ENCODE results near the gene IGFBP7.

IGFBP7 gene

DNA sequence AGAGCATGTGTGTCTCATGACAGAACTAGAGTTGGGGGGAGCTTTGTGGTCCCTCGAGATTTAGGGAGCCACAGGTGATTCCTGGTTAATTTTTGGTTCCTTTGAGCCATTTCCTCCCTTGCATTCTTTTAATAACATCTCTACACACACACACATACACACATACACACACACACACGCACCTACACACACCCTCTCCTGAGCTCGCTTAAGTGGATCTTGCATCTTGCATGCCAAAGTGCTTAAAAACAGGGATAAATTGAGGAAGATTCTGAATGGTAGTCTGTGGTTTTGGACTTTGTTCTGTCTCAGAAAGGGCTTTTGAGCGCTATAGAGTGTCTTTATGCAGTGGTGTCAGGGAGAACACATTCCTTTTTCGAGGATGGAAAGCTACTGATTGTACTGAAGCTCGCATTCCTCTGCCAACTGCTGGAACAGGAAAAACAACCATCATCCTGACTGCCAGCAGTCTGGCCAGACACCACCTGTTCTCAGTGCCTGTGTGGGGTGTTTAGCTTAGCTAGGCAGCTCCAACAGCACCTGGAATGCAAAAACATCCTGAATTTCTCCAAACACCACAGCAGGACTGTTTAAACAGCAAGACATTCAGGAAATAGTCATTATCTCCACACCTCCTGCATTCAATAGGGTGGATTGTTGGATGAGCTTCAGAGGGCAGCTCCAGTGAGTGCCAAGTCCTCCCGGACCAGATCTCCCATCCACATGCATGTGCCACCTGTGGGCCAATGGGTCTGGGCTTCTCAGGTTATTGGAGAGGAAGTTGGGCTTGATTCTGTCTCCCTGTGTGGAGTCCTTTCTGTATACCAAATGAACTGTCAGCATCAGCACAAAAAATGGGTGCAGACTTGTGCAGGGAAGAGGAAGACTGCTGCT lies 21.9 kb upstream of the IGFBP7 start:
- Histone ChIP-seq H3K4me3 (ENCODE audit: low read depth, low read length) (no peak overlapping the region), H3K36me3 (ENCODE audit: insufficient read depth, low read length) (no peaks in the 10 kb centered on the region), H3K27me3 (ENCODE audit: insufficient read depth, low read length) (no peaks in the 10 kb centered on the region), H3K79me2 (ENCODE audit: control insufficient read depth, insufficient read depth, low read length, unreplicated experiment) (no peaks in the 10 kb centered on the region), H2AFZ (ENCODE audit: low read length, unreplicated experiment) (no peak overlapping the region), H3K27ac (ENCODE audit: low read depth, low read length) (no peak overlapping the region), H3K4me1 (ENCODE audit: control insufficient read depth, insufficient read depth, low read length, unreplicated experiment) (peaks cover 14% of the 10 kb centered on the region)

DNA sequence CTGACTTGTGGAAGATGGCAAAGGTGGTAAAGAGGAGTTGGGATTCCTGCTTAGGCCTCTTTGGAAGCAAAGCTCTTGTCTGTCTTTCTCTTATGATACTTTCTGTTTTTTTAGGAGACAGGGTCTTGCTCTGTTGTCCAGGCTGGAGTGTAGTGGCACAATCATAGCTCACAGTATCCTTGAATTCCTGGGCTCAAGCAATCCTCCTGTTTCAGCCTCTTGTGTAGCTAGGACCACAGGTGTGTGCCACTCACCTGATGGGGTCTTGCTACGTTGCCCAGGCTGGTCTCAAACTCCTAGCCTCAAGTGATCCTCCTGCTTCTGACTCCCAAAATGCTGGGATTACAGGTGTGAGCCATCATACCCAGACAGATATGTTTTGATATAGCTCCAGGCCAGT lies 19.3 kb upstream of the IGFBP7 start:
- no peak overlapping the region for H2AFZ ChIP-seq (ENCODE audit: low read length, unreplicated experiment)
- H3K79me2 ChIP-seq (ENCODE audit: control insufficient read depth, insufficient read depth, low read length, unreplicated experiment), result no peaks in the 10 kb centered on the region
- no peak overlapping the region for H3K4me3 ChIP-seq (ENCODE audit: low read depth, low read length)
- peaks cover 6% of the 10 kb centered on the region for H3K4me1 ChIP-seq (ENCODE audit: control insufficient read depth, insufficient read depth, low read length, unreplicated experiment)
- H3K36me3 ChIP-seq (ENCODE audit: insufficient read depth, low read length), result no peaks in the 10 kb centered on the region
- no peak overlapping the region for H3K27ac ChIP-seq (ENCODE audit: low read depth, low read length)
- no peaks in the 10 kb centered on the region for H3K27me3 ChIP-seq (ENCODE audit: insufficient read depth, low read length)

DNA sequence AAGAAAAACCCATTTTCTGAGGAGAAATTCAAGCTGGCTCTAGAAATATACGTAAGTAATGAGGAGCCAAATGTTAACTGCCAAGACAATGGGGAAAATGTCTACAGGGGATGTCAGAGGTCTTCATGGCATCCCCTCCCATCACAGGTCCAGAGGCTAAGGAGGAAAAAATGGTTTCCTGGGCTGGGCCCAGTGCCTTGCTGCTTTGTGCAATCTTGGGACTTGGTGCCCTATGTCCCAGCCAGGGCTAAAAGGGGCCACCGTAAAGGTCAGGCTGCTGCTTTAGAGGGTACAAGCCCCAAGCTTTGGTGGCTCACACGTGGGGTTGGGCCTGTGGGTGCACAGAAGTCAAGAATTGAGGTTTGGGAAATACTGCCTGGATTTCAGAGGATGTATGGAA lies 17.2 kb upstream of the IGFBP7 start:
- H3K79me2 ChIP-seq (ENCODE audit: control insufficient read depth, insufficient read depth, low read length, unreplicated experiment), result no peaks in the 10 kb centered on the region
- no peaks in the 10 kb centered on the region for H3K27me3 ChIP-seq (ENCODE audit: insufficient read depth, low read length)
- no peaks in the 10 kb centered on the region for H3K36me3 ChIP-seq (ENCODE audit: insufficient read depth, low read length)
- no peak overlapping the region for H3K4me3 ChIP-seq (ENCODE audit: low read depth, low read length)
- H3K27ac ChIP-seq (ENCODE audit: low read depth, low read length), result no peak overlapping the region
- no peak overlapping the region for H2AFZ ChIP-seq (ENCODE audit: low read length, unreplicated experiment)
- H3K4me1 ChIP-seq (ENCODE audit: control insufficient read depth, insufficient read depth, low read length, unreplicated experiment), result no peaks in the 10 kb centered on the region

DNA sequence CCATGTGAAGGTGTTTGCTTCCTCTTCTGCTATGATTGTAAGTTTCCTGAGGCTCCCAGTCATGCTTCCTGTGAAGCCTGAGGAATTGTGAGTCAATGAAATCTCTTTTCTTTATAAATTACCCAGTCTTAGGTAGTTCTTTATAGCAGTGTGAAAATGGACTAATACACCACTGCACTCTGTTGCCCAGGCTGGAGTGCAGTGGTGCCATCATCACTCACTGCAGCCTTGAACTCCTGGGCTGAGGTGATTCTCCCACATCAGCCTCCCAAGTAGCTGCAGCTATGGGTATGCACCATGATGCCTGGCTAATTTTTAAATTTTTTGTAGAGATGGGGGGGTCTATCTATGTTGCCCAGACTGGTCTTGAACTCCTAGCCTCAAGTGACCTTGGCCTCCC lies 15.8 kb upstream of the IGFBP7 start:
- H3K4me1 ChIP-seq (ENCODE audit: control insufficient read depth, insufficient read depth, low read length, unreplicated experiment), result no peaks in the 10 kb centered on the region
- H3K27me3 ChIP-seq (ENCODE audit: insufficient read depth, low read length), result no peaks in the 10 kb centered on the region
- H3K4me3 ChIP-seq (ENCODE audit: low read depth, low read length), result no peak overlapping the region
- H3K36me3 ChIP-seq (ENCODE audit: insufficient read depth, low read length), result no peaks in the 10 kb centered on the region
- no peaks in the 10 kb centered on the region for H3K79me2 ChIP-seq (ENCODE audit: control insufficient read depth, insufficient read depth, low read length, unreplicated experiment)
- H3K27ac ChIP-seq (ENCODE audit: low read depth, low read length), result no peak overlapping the region
- H2AFZ ChIP-seq (ENCODE audit: low read length, unreplicated experiment), result no peak overlapping the region

DNA sequence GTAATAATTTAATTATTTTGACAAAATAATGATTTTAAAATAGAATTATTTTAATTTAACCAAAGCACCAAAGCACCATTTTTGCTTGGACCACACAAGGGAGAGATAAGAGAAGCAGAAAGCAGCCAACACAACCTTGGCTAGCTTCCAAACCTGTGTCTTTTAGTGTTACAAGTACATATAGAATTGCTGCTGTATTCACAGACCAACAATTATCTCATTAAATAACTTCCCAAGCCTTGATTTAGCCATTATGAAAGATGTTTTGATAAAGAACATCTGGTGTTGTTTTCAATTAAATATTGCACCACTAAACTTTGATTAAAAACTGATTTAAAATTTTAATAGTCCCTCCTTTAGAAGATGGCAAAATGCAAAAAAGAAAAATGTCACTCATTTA lies 14.0 kb upstream of the IGFBP7 start:
- Histone ChIP-seq H3K27ac (ENCODE audit: low read depth, low read length) (no peak overlapping the region), H3K36me3 (ENCODE audit: insufficient read depth, low read length) (no peaks in the 10 kb centered on the region), H3K4me3 (ENCODE audit: low read depth, low read length) (no peak overlapping the region), H3K27me3 (ENCODE audit: insufficient read depth, low read length) (no peaks in the 10 kb centered on the region), H2AFZ (ENCODE audit: low read length, unreplicated experiment) (no peak overlapping the region), H3K79me2 (ENCODE audit: control insufficient read depth, insufficient read depth, low read length, unreplicated experiment) (no peaks in the 10 kb centered on the region), H3K4me1 (ENCODE audit: control insufficient read depth, insufficient read depth, low read length, unreplicated experiment) (peaks cover 6% of the 10 kb centered on the region)

DNA sequence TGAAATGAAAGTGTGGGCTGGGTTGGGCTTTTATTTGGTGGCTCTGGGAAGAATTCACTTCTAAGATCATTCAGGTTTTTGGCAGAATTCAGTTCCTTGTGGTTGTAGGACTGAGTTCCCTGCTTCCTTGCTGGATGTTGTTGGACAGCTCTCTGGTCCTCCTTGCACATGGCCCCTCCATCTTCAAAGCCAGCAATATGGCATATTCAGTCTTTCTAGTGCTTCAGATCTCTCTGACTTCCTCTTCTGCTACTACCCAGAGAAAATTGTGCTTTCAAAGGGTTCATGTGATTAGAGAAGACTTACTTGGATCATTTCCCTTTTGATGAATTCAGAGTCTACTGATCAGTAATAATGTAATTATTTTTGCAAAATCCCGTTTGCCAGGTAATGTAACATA lies 12.8 kb upstream of the IGFBP7 start:
- Histone ChIP-seq H3K27ac (ENCODE audit: low read depth, low read length) (no peak overlapping the region), H3K79me2 (ENCODE audit: control insufficient read depth, insufficient read depth, low read length, unreplicated experiment) (no peaks in the 10 kb centered on the region), H3K4me3 (ENCODE audit: low read depth, low read length) (no peak overlapping the region), H3K27me3 (ENCODE audit: insufficient read depth, low read length) (no peaks in the 10 kb centered on the region), H3K36me3 (ENCODE audit: insufficient read depth, low read length) (no peaks in the 10 kb centered on the region), H2AFZ (ENCODE audit: low read length, unreplicated experiment) (no peak overlapping the region), H3K4me1 (ENCODE audit: control insufficient read depth, insufficient read depth, low read length, unreplicated experiment) (peaks cover 16% of the 10 kb centered on the region)

DNA sequence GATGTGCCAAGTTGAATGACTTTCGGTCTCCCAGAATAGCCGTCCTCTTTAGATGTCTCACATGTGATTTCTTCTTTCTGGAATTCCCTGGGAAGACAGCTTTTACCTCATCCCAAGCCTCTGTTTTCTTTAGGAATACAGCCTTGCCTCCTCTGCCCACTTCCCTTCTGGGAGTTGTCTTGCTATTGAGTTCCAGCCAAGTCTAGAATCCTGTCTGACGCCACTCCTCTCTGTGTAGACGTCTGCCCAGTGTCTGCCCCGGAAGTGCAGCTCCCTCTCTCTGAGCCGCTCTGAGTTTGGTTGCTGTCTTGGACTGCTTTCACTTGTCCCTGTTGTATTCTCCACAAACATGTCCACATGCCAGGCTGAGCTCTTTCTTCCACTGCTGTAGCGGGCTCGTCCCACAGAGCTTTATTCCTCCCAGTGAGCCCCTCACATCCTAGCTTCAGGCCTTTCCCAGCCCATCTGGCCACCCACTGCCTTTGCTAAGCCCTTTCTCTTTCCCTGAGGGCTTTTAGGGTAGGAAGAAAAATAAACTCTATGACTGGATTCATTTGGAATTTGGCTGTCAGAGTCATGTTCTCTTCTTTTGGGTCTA lies 9.0 kb upstream of the IGFBP7 start:
- peak overlapping the region; percentile 59 for H2AFZ ChIP-seq (ENCODE audit: low read length, unreplicated experiment)

DNA sequence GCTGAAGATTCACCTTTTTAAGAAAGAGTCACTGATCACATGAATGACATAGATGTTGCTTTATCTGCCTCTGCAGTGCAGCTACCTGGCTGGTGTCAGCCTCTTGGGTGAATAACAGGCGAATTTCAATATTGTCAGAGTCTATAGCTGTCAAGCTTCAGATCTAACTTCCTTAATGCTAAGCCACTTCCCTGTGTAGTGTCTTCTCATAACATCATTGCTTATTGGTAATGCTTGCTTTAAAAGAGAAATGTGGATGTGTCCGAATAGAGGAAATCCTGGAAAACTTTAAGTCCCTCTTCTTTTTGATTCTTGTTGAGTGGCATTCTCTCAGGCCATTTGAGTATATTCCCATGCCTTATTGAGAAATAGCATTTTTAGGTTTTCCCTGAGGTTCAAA lies 7.3 kb upstream of the IGFBP7 start:
- Histone ChIP-seq H3K27ac (ENCODE audit: low read depth, low read length) (no peak overlapping the region), H3K79me2 (ENCODE audit: control insufficient read depth, insufficient read depth, low read length, unreplicated experiment) (no peaks in the 10 kb centered on the region), H3K4me1 (ENCODE audit: control insufficient read depth, insufficient read depth, low read length, unreplicated experiment) (peaks cover 30% of the 10 kb centered on the region), H3K27me3 (ENCODE audit: insufficient read depth, low read length) (no peaks in the 10 kb centered on the region), H2AFZ (ENCODE audit: low read length, unreplicated experiment) (no peak overlapping the region), H3K36me3 (ENCODE audit: insufficient read depth, low read length) (no peaks in the 10 kb centered on the region), H3K4me3 (ENCODE audit: low read depth, low read length) (no peak overlapping the region)

More for the DNA sequence above, 9.0 kb upstream of the IGFBP7 start:
- H3K79me2 ChIP-seq (ENCODE audit: control insufficient read depth, insufficient read depth, low read length, unreplicated experiment), result no peaks in the 10 kb centered on the region
- H3K4me3 ChIP-seq (ENCODE audit: low read depth, low read length), result peak overlapping the region; percentile 56
- peak overlapping the region; percentile 82 for H3K27ac ChIP-seq (ENCODE audit: low read depth, low read length)
- H3K36me3 ChIP-seq (ENCODE audit: insufficient read depth, low read length), result no peaks in the 10 kb centered on the region
- H3K27me3 ChIP-seq (ENCODE audit: insufficient read depth, low read length), result no peaks in the 10 kb centered on the region
- peaks cover 30% of the 10 kb centered on the region for H3K4me1 ChIP-seq (ENCODE audit: control insufficient read depth, insufficient read depth, low read length, unreplicated experiment)

DNA sequence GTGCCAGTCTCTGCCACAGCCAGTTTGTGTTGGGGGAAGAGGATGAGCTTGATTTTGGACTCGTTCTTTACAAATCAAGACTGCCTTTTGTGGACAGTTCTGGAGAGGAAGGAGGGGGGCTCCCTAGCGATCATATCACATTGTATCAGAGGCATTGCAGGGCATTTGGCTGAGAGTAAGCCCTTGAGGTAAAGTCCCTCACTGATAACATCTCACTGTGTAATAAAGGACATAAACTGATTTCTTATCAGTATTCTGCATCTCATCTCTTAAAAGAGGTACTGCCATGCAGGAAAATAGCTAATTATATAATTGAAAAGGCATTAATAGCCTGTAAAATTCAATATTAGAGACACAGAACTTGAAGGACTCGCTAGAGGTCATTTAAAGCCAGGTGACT lies 6.1 kb upstream of the IGFBP7 start:
- Histone ChIP-seq H2AFZ (ENCODE audit: low read length, unreplicated experiment) (no peak overlapping the region), H3K79me2 (ENCODE audit: control insufficient read depth, insufficient read depth, low read length, unreplicated experiment) (no peaks in the 10 kb centered on the region), H3K4me1 (ENCODE audit: control insufficient read depth, insufficient read depth, low read length, unreplicated experiment) (peaks cover 30% of the 10 kb centered on the region), H3K27ac (ENCODE audit: low read depth, low read length) (no peak overlapping the region), H3K27me3 (ENCODE audit: insufficient read depth, low read length) (no peaks in the 10 kb centered on the region), H3K36me3 (ENCODE audit: insufficient read depth, low read length) (no peaks in the 10 kb centered on the region), H3K4me3 (ENCODE audit: low read depth, low read length) (no peak overlapping the region)

DNA sequence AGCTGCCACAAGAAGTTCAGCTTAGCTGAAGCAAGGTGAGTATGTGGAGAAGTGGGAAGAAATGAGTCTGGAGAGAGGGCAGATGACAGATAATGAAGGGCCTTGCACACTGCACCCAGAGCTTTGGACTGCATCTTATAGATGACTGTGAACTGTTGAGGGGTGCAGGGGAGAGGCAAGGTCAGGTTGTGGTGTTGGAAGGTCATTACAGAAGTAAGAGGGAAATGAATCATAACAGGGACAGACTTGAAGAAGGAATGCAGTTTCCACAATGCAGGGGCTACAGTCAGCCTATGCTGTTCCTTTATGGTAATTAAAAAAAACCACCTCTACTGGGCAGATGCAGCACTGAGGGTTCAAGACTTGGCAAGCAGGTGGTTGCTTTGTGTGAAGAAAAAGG lies 4.8 kb upstream of the IGFBP7 start:
- Histone ChIP-seq H2AFZ (ENCODE audit: low read length, unreplicated experiment) (no peak overlapping the region), H3K27me3 (ENCODE audit: insufficient read depth, low read length) (no peaks in the 10 kb centered on the region), H3K27ac (ENCODE audit: low read depth, low read length) (no peak overlapping the region), H3K36me3 (ENCODE audit: insufficient read depth, low read length) (no peaks in the 10 kb centered on the region), H3K4me1 (ENCODE audit: control insufficient read depth, insufficient read depth, low read length, unreplicated experiment) (peaks cover 29% of the 10 kb centered on the region), H3K79me2 (ENCODE audit: control insufficient read depth, insufficient read depth, low read length, unreplicated experiment) (peaks cover 1% of the 10 kb centered on the region), H3K4me3 (ENCODE audit: low read depth, low read length) (no peak overlapping the region)

DNA sequence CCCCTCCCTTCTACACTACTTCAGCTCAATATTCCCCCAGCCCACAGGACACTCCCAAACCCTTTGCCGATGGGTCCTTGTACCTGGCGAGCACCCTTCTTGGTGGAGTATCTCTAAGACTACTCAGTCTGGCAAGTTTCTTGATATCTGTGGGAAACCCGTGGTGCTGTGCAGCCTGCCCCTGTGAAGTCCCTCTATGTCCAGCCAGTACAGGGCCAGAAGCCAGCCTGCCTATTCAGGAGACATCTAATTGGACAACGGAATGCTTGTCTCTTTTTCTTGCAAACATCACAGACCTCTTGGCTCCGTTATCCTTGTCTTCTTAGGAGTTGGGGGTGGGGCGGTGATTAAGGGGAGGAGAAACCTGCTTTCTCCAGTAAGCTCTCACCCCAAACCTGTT lies 3.7 kb upstream of the IGFBP7 start:
- H2AFZ ChIP-seq (ENCODE audit: low read length, unreplicated experiment), result no peak overlapping the region
- H3K36me3 ChIP-seq (ENCODE audit: insufficient read depth, low read length), result no peaks in the 10 kb centered on the region
- no peak overlapping the region for H3K27ac ChIP-seq (ENCODE audit: low read depth, low read length)
- H3K79me2 ChIP-seq (ENCODE audit: control insufficient read depth, insufficient read depth, low read length, unreplicated experiment), result peaks cover 12% of the 10 kb centered on the region
- no peak overlapping the region for H3K4me3 ChIP-seq (ENCODE audit: low read depth, low read length)
- no peaks in the 10 kb centered on the region for H3K27me3 ChIP-seq (ENCODE audit: insufficient read depth, low read length)
- peaks cover 23% of the 10 kb centered on the region for H3K4me1 ChIP-seq (ENCODE audit: control insufficient read depth, insufficient read depth, low read length, unreplicated experiment)
